Neural cell (in vitro differentiated cells): ENCODE data around the gene MYO6. TPM values are rescaled to one million over a fixed set of nuclear protein-coding genes. Genes with fewer than 3 reads are reported as not detected.

Experiments
- H2AFZ ChIP-seq: fragments of 200-600, 300-800 bp; sonication (generic), shearing (Covaris generic); 2 replicates; pipeline ENCODE4 v1.6.0; 2014; ENCODE audit warnings: low read depth, mild to moderate bottlenecking, antibody characterized with exemption, low read length, moderate library complexity
- H3F3A ChIP-seq: fragments of 200-600 bp; shearing (Covaris generic); 2 replicates; pipeline ENCODE4 v1.6.1; 2016; ENCODE audit warnings: mild to moderate bottlenecking, moderate library complexity, mixed read lengths, antibody characterized with exemption, low read length; ENCODE audit not compliant: insufficient read depth, poor library complexity, severe bottlenecking
- H3K27ac ChIP-seq: fragments of 200-600, 300-800 bp; sonication (generic), shearing (Covaris generic); 2 replicates; pipeline ENCODE4 v1.5.1; 2014; ENCODE audit warnings: mild to moderate bottlenecking, low read length, moderate library complexity
- H3K27me3 ChIP-seq: fragments of 300-800, 200-600 bp; sonication (generic), shearing (Covaris generic); 2 replicates; pipeline ENCODE4 v1.6.0; 2014; ENCODE audit warnings: mild to moderate bottlenecking, low read depth, low read length, moderate library complexity; ENCODE audit not compliant: insufficient read depth
- H3K36me3 ChIP-seq: fragments of 300-800, 200-600 bp; sonication (generic), shearing (Covaris generic); 2 replicates; pipeline ENCODE4 v1.5.1; 2014; ENCODE audit warnings: mild to moderate bottlenecking, antibody characterized with exemption, low read length, moderate library complexity; ENCODE audit not compliant: insufficient read depth
- H3K4me2 ChIP-seq: fragments of 300-800, 200-600 bp; sonication (generic), shearing (Covaris generic); 2 replicates; pipeline ENCODE4 v1.6.0; 2014; ENCODE audit warnings: mild to moderate bottlenecking, low read length
- H3K4me3 ChIP-seq: fragments of 300-800, 200-600 bp; sonication (generic), shearing (Covaris generic); 2 replicates; pipeline ENCODE4 v1.5.1; 2014; ENCODE audit warnings: mild to moderate bottlenecking, low read length, moderate library complexity
- H3K79me2 ChIP-seq: fragments of 200-600 bp; shearing (Covaris generic); replicated peaks from 2 replicates; pipeline ENCODE4 v1.6.0; 2014; ENCODE audit warnings: mild to moderate bottlenecking, low read length, moderate library complexity; ENCODE audit not compliant: insufficient read depth
- H3K9ac ChIP-seq: fragments of 300-800, 200-600 bp; sonication (generic), shearing (Covaris generic); 2 replicates; pipeline ENCODE4 v1.6.1; 2016; ENCODE audit warnings: mild to moderate bottlenecking, low read length, mixed read lengths
- H3K9me2 ChIP-seq: fragments of 200-600 bp; shearing (Covaris generic); 2 replicates; pipeline ENCODE4 v1.6.1; 2016; ENCODE audit warnings: mild to moderate bottlenecking, low read length, mixed read lengths; ENCODE audit not compliant: insufficient read depth
- H3K9me3 ChIP-seq: fragments of 200-600, 300-800 bp; sonication (generic), shearing (Covaris generic); 2 replicates; pipeline ENCODE4 v1.6.1; 2016; ENCODE audit warnings: mild to moderate bottlenecking, mixed run types, low read length, moderate library complexity, mixed read lengths
- H4K20me1 ChIP-seq: fragments of 200-600 bp; shearing (Covaris generic); 2 replicates; pipeline ENCODE4 v1.6.1; 2016; ENCODE audit warnings: mild to moderate bottlenecking, mixed run types; ENCODE audit not compliant: insufficient read depth
- CTCF ChIP-seq: fragments of 450-650 bp; IDR thresholded peaks from 2 replicates; pipeline ENCODE4 v1.5.1; 2014; ENCODE audit warnings: antibody characterized with exemption, mild to moderate bottlenecking, moderate library complexity; ENCODE audit not compliant: poor library complexity, severe bottlenecking
- EP300 ChIP-seq: fragments of 450-650 bp; conservative IDR thresholded peaks from 2 replicates; pipeline ENCODE4 v1.6.1; 2014; ENCODE audit warnings: antibody characterized with exemption, mild to moderate bottlenecking, moderate library complexity; ENCODE audit not compliant: poor library complexity, severe bottlenecking
- EZH2 ChIP-seq: fragments of 200-600, 300-800 bp; shearing (Covaris generic), sonication (generic); IDR thresholded peaks from 2 replicates; pipeline ENCODE4 v1.6.1; 2014; ENCODE audit warnings: antibody characterized with exemption, low read length, borderline replicate concordance, mild to moderate bottlenecking; ENCODE audit not compliant: insufficient read depth, poor library complexity, severe bottlenecking
- MXI1 ChIP-seq: fragments of 450-650 bp; conservative IDR thresholded peaks from 2 replicates; pipeline ENCODE4 v1.6.1; 2014; ENCODE audit warnings: antibody characterized with exemption, mild to moderate bottlenecking; ENCODE audit not compliant: poor library complexity, severe bottlenecking
- POLR2AphosphoS5 ChIP-seq: IDR thresholded peaks from 2 replicates; pipeline ENCODE4 v1.6.1; 2012
- RAD21 ChIP-seq: fragments of 450-650 bp; conservative IDR thresholded peaks from 2 replicates; pipeline ENCODE4 v1.6.1; 2014; ENCODE audit warnings: antibody characterized with exemption, mild to moderate bottlenecking, moderate library complexity
- SMC3 ChIP-seq: fragments of 450-650 bp; conservative IDR thresholded peaks from 2 replicates; pipeline ENCODE4 v1.6.1; 2014; ENCODE audit warnings: antibody characterized with exemption, mild to moderate bottlenecking, moderate library complexity; ENCODE audit not compliant: poor library complexity
- TAF1 ChIP-seq: IDR thresholded peaks from 2 replicates; pipeline ENCODE4 v1.6.1; 2012; ENCODE audit warnings: low read depth
- polyA plus RNA-seq: library from polyadenylated mRNA; depleted of rRNA; stranded (reverse); fragments of >200 nt; gene quantifications from 2 replicates; pipeline ENCODE4 v1.2.3, GENCODE V29; 2014
- TF ChIP-seq, protein P1 (sequence below): IDR thresholded peaks from 2 replicates; pipeline ENCODE4 v1.6.1; 2012; ENCODE audit warnings: borderline replicate concordance

The MYO6 gene
- polyA plus RNA-seq, 1 donor from 2014 or later = 49.1 TPM

GRCh38 chr6:75770844-75771243 lies 21.8 kb downstream of the MYO6 start (continued):
- TF ChIP-seq CTCF = no peak

GRCh38 chr6:75775219-75775618 lies 26.2 kb downstream of the MYO6 start:
- Histone ChIP-seq H4K20me1 (no peaks in the 10 kb centered on the region), H3K4me2 (no peak overlapping the region), H3K9ac (no peak overlapping the region), H3K27me3 (no peaks in the 10 kb centered on the region), H3K36me3 (no peaks in the 10 kb centered on the region), H3K79me2 (peaks cover 3% of the 10 kb centered on the region), H3K9me3 (no peaks in the 10 kb centered on the region), H3K9me2 (no peaks in the 10 kb centered on the region), H3F3A (no peaks in the 10 kb centered on the region), H3K27ac (no peak overlapping the region), H2AFZ (no peak overlapping the region), H3K4me3 (no peak overlapping the region)
- TF ChIP-seq TAF1 = no peak
- no peak for TF ChIP-seq EP300
- TF ChIP-seq, protein P1, sequence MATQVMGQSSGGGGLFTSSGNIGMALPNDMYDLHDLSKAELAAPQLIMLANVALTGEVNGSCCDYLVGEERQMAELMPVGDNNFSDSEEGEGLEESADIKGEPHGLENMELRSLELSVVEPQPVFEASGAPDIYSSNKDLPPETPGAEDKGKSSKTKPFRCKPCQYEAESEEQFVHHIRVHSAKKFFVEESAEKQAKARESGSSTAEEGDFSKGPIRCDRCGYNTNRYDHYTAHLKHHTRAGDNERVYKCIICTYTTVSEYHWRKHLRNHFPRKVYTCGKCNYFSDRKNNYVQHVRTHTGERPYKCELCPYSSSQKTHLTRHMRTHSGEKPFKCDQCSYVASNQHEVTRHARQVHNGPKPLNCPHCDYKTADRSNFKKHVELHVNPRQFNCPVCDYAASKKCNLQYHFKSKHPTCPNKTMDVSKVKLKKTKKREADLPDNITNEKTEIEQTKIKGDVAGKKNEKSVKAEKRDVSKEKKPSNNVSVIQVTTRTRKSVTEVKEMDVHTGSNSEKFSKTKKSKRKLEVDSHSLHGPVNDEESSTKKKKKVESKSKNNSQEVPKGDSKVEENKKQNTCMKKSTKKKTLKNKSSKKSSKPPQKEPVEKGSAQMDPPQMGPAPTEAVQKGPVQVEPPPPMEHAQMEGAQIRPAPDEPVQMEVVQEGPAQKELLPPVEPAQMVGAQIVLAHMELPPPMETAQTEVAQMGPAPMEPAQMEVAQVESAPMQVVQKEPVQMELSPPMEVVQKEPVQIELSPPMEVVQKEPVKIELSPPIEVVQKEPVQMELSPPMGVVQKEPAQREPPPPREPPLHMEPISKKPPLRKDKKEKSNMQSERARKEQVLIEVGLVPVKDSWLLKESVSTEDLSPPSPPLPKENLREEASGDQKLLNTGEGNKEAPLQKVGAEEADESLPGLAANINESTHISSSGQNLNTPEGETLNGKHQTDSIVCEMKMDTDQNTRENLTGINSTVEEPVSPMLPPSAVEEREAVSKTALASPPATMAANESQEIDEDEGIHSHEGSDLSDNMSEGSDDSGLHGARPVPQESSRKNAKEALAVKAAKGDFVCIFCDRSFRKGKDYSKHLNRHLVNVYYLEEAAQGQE = no peak
- TF ChIP-seq SMC3 = no peak
- no peak for TF ChIP-seq MXI1

DNA sequence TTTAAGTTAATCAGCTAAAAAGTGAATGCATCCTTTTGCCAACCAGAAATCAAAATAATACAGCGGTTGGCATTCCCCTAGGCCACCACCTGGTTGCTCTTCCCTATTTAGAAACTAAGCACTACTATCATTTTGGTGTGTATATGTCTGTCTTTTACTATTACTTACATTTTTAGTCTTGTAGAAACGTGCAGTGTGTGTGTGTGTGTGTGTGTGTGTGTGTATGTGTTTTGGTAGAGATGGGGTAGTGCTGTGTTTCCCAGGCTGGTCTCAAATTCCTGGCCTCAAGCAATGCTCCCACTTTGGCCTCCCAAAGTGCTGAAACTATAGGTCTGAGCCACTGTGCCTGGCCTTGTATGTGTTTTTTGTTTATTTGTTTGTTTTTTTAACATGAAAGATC lies 27.4 kb downstream of the MYO6 start:
- Histone ChIP-seq H3K27ac (no peak overlapping the region), H3K9ac (no peak overlapping the region), H3F3A (no peaks in the 10 kb centered on the region), H2AFZ (no peak overlapping the region), H3K27me3 (no peaks in the 10 kb centered on the region), H3K9me2 (no peaks in the 10 kb centered on the region), H3K4me2 (no peak overlapping the region), H4K20me1 (no peaks in the 10 kb centered on the region), H3K9me3 (no peaks in the 10 kb centered on the region), H3K4me3 (no peak overlapping the region), H3K79me2 (peaks cover 3% of the 10 kb centered on the region), H3K36me3 (no peaks in the 10 kb centered on the region)
- TF ChIP-seq POLR2AphosphoS5 = no peak
- TF ChIP-seq EZH2 = no peak
- TF ChIP-seq SMC3 = no peak
- TF ChIP-seq RAD21 = no peak
- TF ChIP-seq MXI1 = no peak
- TF ChIP-seq TAF1 = no peak
- no peak for TF ChIP-seq EP300
- TF ChIP-seq, protein P1 = no peak
- TF ChIP-seq CTCF = no peak
